SK-N-SH (cell line): ENCODE measurements around the gene TAMALIN. TPM values are rescaled to one million over a fixed set of nuclear protein-coding genes. Genes with fewer than 3 reads are reported as not detected.
A peak's percentile ranks its signal among the peaks of the same experiment; 100 is the strongest.

ENCODE experiments used
- CTCF ChIA-PET: fragments of 300-600, 350-600 bp; formaldehyde crosslinking; extraction: SDS; loops from one replicate; lab custom pipeline; 2021; lab: Yijun Ruan, JAX
- POLR2A ChIA-PET: fragments of 350-600 bp; sonication (Branson Sonifier 250); formaldehyde crosslinking; extraction: SDS; loops from one replicate; lab custom pipeline; 2020; ENCODE audit warnings: antibody characterized with exemption, inconsistent platforms; lab: Yijun Ruan, JAX
- DNase-seq: peaks from one replicate; pipeline ENCODE4 v3.0.0; 2012
- H2AFZ ChIP-seq: fragments of 200-600 bp; sonication (generic); 2 replicates; pipeline ENCODE4 v1.8.1; 2016; ENCODE audit warnings: antibody characterized with exemption, mild to moderate bottlenecking, low read depth
- H3F3A ChIP-seq: fragments of 200-600 bp; sonication (generic); replicated peaks from 2 replicates; pipeline ENCODE3; 2016; ENCODE audit warnings: antibody characterized with exemption, mild to moderate bottlenecking; ENCODE audit not compliant: insufficient read depth
- H3K27ac ChIP-seq, 2 experiments: fragments of 200-500 bp in 1 of 2; fragments of 200-600 bp in 1 of 2; sonication (Bioruptor generic) in 1 of 2; sonication (generic), shearing (Covaris generic) in 1 of 2; 2 replicates each; pipeline versions ENCODE4 v1.5.1 to v1.6.1; 2014 to 2016; ENCODE audit warnings: low read depth in 2 of 2, inconsistent platforms in 1 of 2, low read length in 1 of 2, mild to moderate bottlenecking in 1 of 2, mixed read lengths in 1 of 2
- H3K27me3 ChIP-seq: fragments of 200-600 bp; sonication (generic), shearing (Covaris generic); 2 replicates; pipeline ENCODE4 v1.6.1; 2016; ENCODE audit warnings: mixed run types; ENCODE audit not compliant: insufficient read depth
- H3K36me3 ChIP-seq, 2 experiments: fragments of 200-500 bp in 1 of 2; fragments of 200-600 bp in 1 of 2; sonication (Bioruptor generic) in 1 of 2; sonication (generic) in 1 of 2; replicated peaks in 1 of 2; 2 replicates each; pipeline versions ENCODE3 to v1.5.1; 2014 to 2016; ENCODE audit warnings: low read length in 1 of 2, mild to moderate bottlenecking in 1 of 2; ENCODE audit not compliant: insufficient read depth in 2 of 2, control insufficient read depth in 1 of 2
- H3K4me1 ChIP-seq, 2 experiments: fragments of 200-500 bp in 1 of 2; fragments of 200-600 bp in 1 of 2; sonication (Bioruptor generic) in 1 of 2; sonication (generic), shearing (Covaris generic) in 1 of 2; 2 replicates each; pipeline versions ENCODE4 v1.5.1 to v1.6.1; 2014 to 2016; ENCODE audit warnings: low read depth in 1 of 2, low read length in 1 of 2, mixed run types in 1 of 2; ENCODE audit not compliant: insufficient read depth in 2 of 2, control insufficient read depth in 1 of 2
- H3K4me2 ChIP-seq: fragments of 200-600 bp; sonication (generic), shearing (Covaris generic); 2 replicates; pipeline ENCODE4 v1.6.1; 2017; ENCODE audit warnings: mixed run types
- H3K4me3 ChIP-seq, 2 experiments: fragments of 200-500 bp in 1 of 2; fragments of 200-600 bp in 1 of 2; sonication (Bioruptor generic) in 1 of 2; sonication (generic), shearing (Covaris generic) in 1 of 2; 2 replicates each; pipeline versions ENCODE4 v1.5.1 to v1.8.1; 2014 to 2016; ENCODE audit warnings: low read depth in 2 of 2, inconsistent platforms in 1 of 2, low read length in 1 of 2, mild to moderate bottlenecking in 1 of 2, mixed read lengths in 1 of 2, moderate library complexity in 1 of 2
- H3K79me2 ChIP-seq: fragments of 200-600 bp; sonication (generic); 2 replicates; pipeline ENCODE4 v1.8.1; 2017; ENCODE audit warnings: mild to moderate bottlenecking; ENCODE audit not compliant: insufficient read depth
- H3K9ac ChIP-seq: fragments of 200-600 bp; sonication (generic); 2 replicates; pipeline ENCODE4 v1.6.1; 2017; ENCODE audit warnings: mixed run types
- H3K9me2 ChIP-seq: fragments of 200-600 bp; sonication (generic); 2 replicates; pipeline ENCODE4 v1.6.1; 2017; ENCODE audit warnings: mixed run types
- H3K9me3 ChIP-seq: fragments of 200-600 bp; sonication (generic); 2 replicates; pipeline ENCODE4 v1.6.1; 2017; ENCODE audit warnings: mixed run types, mild to moderate bottlenecking, moderate library complexity
- H4K20me1 ChIP-seq: fragments of 200-600 bp; sonication (generic); 2 replicates; pipeline ENCODE4 v1.6.1; 2017; ENCODE audit warnings: mild to moderate bottlenecking, mixed run types; ENCODE audit not compliant: insufficient read depth
- CTCF ChIP-seq: fragments of 200-600 bp; sonication (generic); IDR thresholded peaks from 2 replicates; pipeline ENCODE4 v1.6.1; 2017; ENCODE audit warnings: antibody characterized with exemption, mild to moderate bottlenecking, moderate library complexity
- FOXJ3 ChIP-seq: sonication (generic); formaldehyde crosslinking; IDR thresholded peaks from 2 replicates; pipeline ENCODE4 v1.5.1; 2020; ENCODE audit warnings: mild to moderate bottlenecking, missing genetic modification reagents
- FOXM1 ChIP-seq: IDR thresholded peaks from 2 replicates; pipeline ENCODE4 v1.4.0; 2012; ENCODE audit warnings: low read depth, mild to moderate bottlenecking
- MAX ChIP-seq: IDR thresholded peaks from 2 replicates; pipeline ENCODE4 v1.4.0; 2012; ENCODE audit warnings: low read depth
- MXI1 ChIP-seq: IDR thresholded peaks from 2 replicates; pipeline ENCODE4 v1.6.1; 2012; ENCODE audit warnings: mild to moderate bottlenecking, low read depth, low read length, improper control_type of control experiment
- NFIC ChIP-seq: IDR thresholded peaks from 2 replicates; pipeline ENCODE4 v1.4.0; 2012; ENCODE audit warnings: borderline replicate concordance
- PBX3 ChIP-seq: IDR thresholded peaks from 2 replicates; pipeline ENCODE4; 2012
- RAD21 ChIP-seq: IDR thresholded peaks from 2 replicates; pipeline ENCODE4 v1.6.1; 2012; ENCODE audit warnings: mild to moderate bottlenecking, low read length
- RCOR1 ChIP-seq: fragments of 150-350 bp; IDR thresholded peaks from 2 replicates; pipeline ENCODE4 v1.6.1; 2017; ENCODE audit warnings: antibody characterized with exemption, low read length
- SMC3 ChIP-seq: IDR thresholded peaks from 2 replicates; pipeline ENCODE4 v1.6.1; 2012; ENCODE audit warnings: low read depth, low read length, improper control_type of control experiment
- TCF12 ChIP-seq: IDR thresholded peaks from 2 replicates; pipeline ENCODE4 v1.4.0; 2012
- TEAD4 ChIP-seq: IDR thresholded peaks from 2 replicates; pipeline ENCODE4 v1.4.0; 2012; ENCODE audit warnings: mild to moderate bottlenecking, borderline replicate concordance; ENCODE audit not compliant: insufficient read depth
- USF2 ChIP-seq: fragments of 150-350 bp; IDR thresholded peaks from 2 replicates; pipeline ENCODE4 v1.6.1; 2017; ENCODE audit warnings: antibody characterized with exemption, low read length, low read depth, borderline replicate concordance
- YY1 ChIP-seq: IDR thresholded peaks from 2 replicates; pipeline ENCODE4 v1.4.0; 2012; ENCODE audit warnings: low read depth, mild to moderate bottlenecking
- WGBS: methylation state at CpG from one replicate; pipeline ENCODE4 v1.1.6; 2017; ENCODE audit warnings: low lambda C conversion rate; 5-methylcytosine and 5-hydroxymethylcytosine counted together
- polyA plus RNA-seq, 3 experiments: library from polyadenylated mRNA; depleted of rRNA; stranded (reverse); fragments of >200 nt; gene quantifications; 2 replicates each; pipeline ENCODE4 v1.2.3, GENCODE V29; 2012

TAMALIN gene
- polyA plus RNA-seq, 1 of the 3 experiments (the other 2 are of a cell fraction): 2.4 TPM

GRCh38 chr12:52023182-52023975 lies 16.6 kb downstream of the TAMALIN start:
- POLR2A ChIA-PET: interaction anchor here (0.5 to 2.5 kb wide), 8 partner anchors 9 to 86 kb away, joined by 3 to 12 read pairs (median 4); partner anchors contain the start of gene TAMALIN
- DNase-seq: peak; percentile 96
- peak overlapping the region in 1 of 2 experiments; percentile 12; a peak in 1 of 4 replicates for H3K27ac ChIP-seq
- no peaks in the 10 kb centered on the region for H3K27me3 ChIP-seq
- CTCF ChIA-PET: interaction anchor here (0.6 to 30.2 kb wide), 39 partner anchors 8 to 1423 kb away, joined by 3 to 949 read pairs (median 4); partner anchors contain the start of genes ACVR1B, ANKRD33, ATG101 and NR4A1
- no peaks in the 10 kb centered on the region for H3K9me2 ChIP-seq
- H3K79me2 ChIP-seq: no peaks in the 10 kb centered on the region
- peak overlapping the region; percentile 87 for H3K4me2 ChIP-seq
- no peaks in the 10 kb centered on the region for H3F3A ChIP-seq
- no peak for TF ChIP-seq FOXM1
- TF ChIP-seq FOXJ3 (CRISPR knock-in tag): no peak
- peak; percentile 80 for TF ChIP-seq RAD21
- peak; percentile 40; the same call in 1 of the 2 replicates for TF ChIP-seq MAX
- TF ChIP-seq USF2: no peak
- TF ChIP-seq YY1: no peak
- TF ChIP-seq CTCF: peak; percentile 90
- no peak for TF ChIP-seq TEAD4
- TF ChIP-seq SMC3: peak; percentile 80
- TF ChIP-seq RCOR1: 0 out of 2 replicates have a peak, but pooled peaks have one; percentile 15
- no peak for TF ChIP-seq TCF12
- TF ChIP-seq MXI1: peak; percentile 24; the same call in 1 of the 2 replicates
- no peak for TF ChIP-seq NFIC
- no peak for TF ChIP-seq PBX3
- no peaks in the 10 kb centered on the region for H4K20me1 ChIP-seq
- peaks cover 5 to 23% of the 10 kb centered on the region in 2 experiments; a peak in 1 of 4 replicates for H3K4me1 ChIP-seq
- H3K36me3 ChIP-seq: no peaks in the 10 kb centered on the region
- peak overlapping the region; percentile 96 for H2AFZ ChIP-seq
- H3K9me3 ChIP-seq: no peaks in the 10 kb centered on the region
- peak overlapping the region; percentile 52; the same call in 1 of the 2 replicates for H3K9ac ChIP-seq
- 2% methylated on average over 17 of the region's 70 CpGs for WGBS
- peak overlapping the region; percentile 49 to 66 for H3K4me3 ChIP-seq
